ENCODE data around the gene INO80D. TPM values are rescaled to one million over a fixed set of nuclear protein-coding genes. Genes with fewer than 3 reads are reported as not detected.

INO80D gene
- total and polyA plus RNA-seq, 2 of the 8 experiments (the other 6 are each of a cell fraction or from before 2014, with no cell fraction given), result 6.2 to 37.4 TPM

- H4K5ac ChIP-seq (ENCODE audit: insufficient read length, low read depth, low read length), result no peak overlapping the region
- H3K4me1 ChIP-seq (replicated peaks in 1 of 4; ENCODE audit: control insufficient read depth in 3 of 4, insufficient read depth in 4 of 4, low read length in 3 of 4), result no peaks in the 10 kb centered on the region
- H3K9me3 ChIP-seq (ENCODE audit: insufficient read depth in 2 of 2, low read depth in 1 of 2, low read length in 1 of 2), result no peaks in the 10 kb centered on the region
- no peak overlapping the region for H3K4me2 ChIP-seq (ENCODE audit: insufficient read depth in 1 of 2, low read depth in 2 of 2, low read length in 2 of 2)
- no peak overlapping the region for H2BK5ac ChIP-seq (ENCODE audit: low read depth, low read length)
- H2BK15ac ChIP-seq (ENCODE audit: low read length), result no peak overlapping the region
- H3K9ac ChIP-seq (replicated peaks in 1 of 4; ENCODE audit: extremely low read depth in 1 of 4, low read depth in 3 of 4, low read length in 3 of 4), result no peak overlapping the region
- no peaks in the 10 kb centered on the region for H3K27me3 ChIP-seq (replicated peaks in 1 of 4; ENCODE audit: control insufficient read depth in 3 of 4, extremely low read depth in 1 of 4, insufficient read depth in 3 of 4, low read length in 3 of 4)
- H2AFZ ChIP-seq (ENCODE audit: low read length), result no peak overlapping the region
- H3K27ac ChIP-seq (ENCODE audit: low read depth, low read length), result no peak overlapping the region
- no peak overlapping the region for H4K8ac ChIP-seq (ENCODE audit: extremely low read depth, insufficient read depth, low read length)
- 71% methylated on average over 1 of the region's 1 CpG; no CpG with 5 or more reads in 1 of the 2 experiments for WGBS, 2 experiments (ENCODE audit: extremely low coverage in 1 of 2, insufficient coverage in 1 of 2, insufficient read length in 1 of 2, insufficient replicate concordance in 2 of 2, low coverage in 1 of 2, low lambda C conversion rate in 2 of 2, missing lambda C conversion rate in 1 of 2)
- no peak overlapping the region for H3K18ac ChIP-seq (ENCODE audit: extremely low read depth, low read length)
- no peak overlapping the region for H3K14ac ChIP-seq (ENCODE audit: insufficient read length)
- peaks cover 0 to 10% (median under 1%) of the 10 kb centered on the region in 4 experiments; a peak in 3 of 8 replicates for H3K36me3 ChIP-seq (ENCODE audit: control insufficient read depth in 2 of 4, insufficient read depth in 4 of 4, low read length in 3 of 4)
- no peak for DNase-seq (ENCODE audit: low read depth in 1 of 2, low spot score in 2 of 2)
- no peak overlapping the region for H4K91ac ChIP-seq (replicated peaks; ENCODE audit: insufficient read length, low read length)
- no peak for TF ChIP-seq KDM5A (IDR thresholded peaks at IDR 0.05; ENCODE audit: low read length)
- no peak for TF ChIP-seq POLR2AphosphoS5 (IDR thresholded peaks at IDR 0.05; ENCODE audit: low read depth, low read length)
- no peak for TF ChIP-seq ASH2L (IDR thresholded peaks at IDR 0.05; ENCODE audit: low read length)
- no peak for TF ChIP-seq HDAC2 (IDR thresholded peaks at IDR 0.05; ENCODE audit: borderline replicate concordance in 1 of 2, low read depth in 2 of 2, low read length in 2 of 2)
- no peak for TF ChIP-seq POU5F1 (IDR thresholded peaks at IDR 0.05; ENCODE audit: low read depth, low read length)
- no peak overlapping the region for H3K23ac ChIP-seq (ENCODE audit: insufficient read length)
- no peaks in the 10 kb centered on the region for H3K79me2 ChIP-seq (ENCODE audit: control insufficient read depth in 1 of 2, insufficient read depth in 2 of 2, low read length in 2 of 2)
- no peak overlapping the region for H3K56ac ChIP-seq (replicated peaks; ENCODE audit: insufficient read length, low read depth, low read length)
- no peak overlapping the region for H3K4ac ChIP-seq (replicated peaks; ENCODE audit: insufficient read length, low read depth, low read length)
- no peak overlapping the region for H2AK5ac ChIP-seq (ENCODE audit: low read depth, low read length)
- no peak for FAIRE-seq
- no peaks in the 10 kb centered on the region for H3K79me1 ChIP-seq (ENCODE audit: low read depth, low read length)
- no peak overlapping the region for H2BK120ac ChIP-seq (replicated peaks; ENCODE audit: low read depth, low read length)
- H3K4me3 ChIP-seq (ENCODE audit: extremely low read depth in 1 of 4, insufficient read depth in 2 of 4, low read depth in 3 of 4, low read length in 4 of 4), result no peak overlapping the region
- H2BK20ac ChIP-seq (ENCODE audit: low read length), result no peak overlapping the region
- ChIA-PET CTCF (ENCODE audit: partially characterized antibody) (interaction anchor here (0.9 to 2.2 kb wide), 4 partner anchors 10 to 24 kb away, joined by 3 to 6 read pairs (median 4); no protein-coding TSS in a partner anchor), POLR2A (ENCODE audit: partially characterized antibody) (no interaction called here)
- H4K20me1 ChIP-seq (replicated peaks in 1 of 2; ENCODE audit: control insufficient read depth in 1 of 2, insufficient read depth in 2 of 2, low read length in 2 of 2), result no peaks in the 10 kb centered on the region
- no peaks in the 10 kb centered on the region for H3K23me2 ChIP-seq (ENCODE audit: low read depth, low read length)
- H2BK12ac ChIP-seq (ENCODE audit: low read depth, low read length), result no peak overlapping the region
These were observed 90.7 kb downstream of the INO80D start for GRCh38 chr2:205995260-205995659.

Data from H1 (cell line).